GM19023 (cell line): ENCODE measurements around the gene CEBPA.
A peak's percentile ranks its signal among the peaks of the same experiment; 100 is the strongest.

Experiments used
- ATAC-seq: cut with Tn5 transposase; IDR thresholded peaks from one replicate; pipeline ENCODE4 v1.9.1; 2021; ENCODE audit warnings: mild to moderate bottlenecking, moderate library complexity; ENCODE audit not compliant: unreplicated experiment

The CEBPA gene

GRCh38 chr19:33302175-33302973 lies at the start of gene CEBPA:
CEBPA (minus strand) TSS chr19:33302534; CDS start chr19:33302414, 120 bp downstream.
- peak; percentile 79 for ATAC-seq

- no peak for ATAC-seq
Observed at GRCh38 chr19:33350538-33351309, 48.4 kb upstream of the CEBPA start.

- ATAC-seq: no peak
Observed at GRCh38 chr19:33349319-33350289, 47.3 kb upstream of the CEBPA start.

- no peak for ATAC-seq
Observed at GRCh38 chr19:33348301-33349010, 46.1 kb upstream of the CEBPA start.

- no peak for ATAC-seq
Observed at GRCh38 chr19:33347300-33347699, 45.0 kb upstream of the CEBPA start.

- ATAC-seq: no peak
Observed at GRCh38 chr19:33346665-33347064, 44.3 kb upstream of the CEBPA start.

GRCh38 chr19:33345163-33345562 lies 42.8 kb upstream of the CEBPA start:
- no peak for ATAC-seq

GRCh38 chr19:33344573-33344925 lies 42.2 kb upstream of the CEBPA start:
- no peak for ATAC-seq

GRCh38 chr19:33343859-33344572 lies 41.7 kb upstream of the CEBPA start:
- no peak for ATAC-seq

- no peak for ATAC-seq
Observed at GRCh38 chr19:33343301-33343700, 41.0 kb upstream of the CEBPA start.

- no peak for ATAC-seq
Observed at GRCh38 chr19:33340991-33341390, 38.7 kb upstream of the CEBPA start.

GRCh38 chr19:33339016-33339984 lies 37.0 kb upstream of the CEBPA start:
- no peak for ATAC-seq

GRCh38 chr19:33335446-33335845 lies 33.1 kb upstream of the CEBPA start:
- no peak for ATAC-seq

- ATAC-seq: no peak
Observed at GRCh38 chr19:33334271-33334670, 31.9 kb upstream of the CEBPA start.

GRCh38 chr19:33333642-33334041 lies 31.3 kb upstream of the CEBPA start:
- ATAC-seq: no peak

GRCh38 chr19:33333151-33333550 lies 30.8 kb upstream of the CEBPA start:
- no peak for ATAC-seq

- ATAC-seq: no peak
Observed at GRCh38 chr19:33332248-33332647, 29.9 kb upstream of the CEBPA start.

GRCh38 chr19:33329736-33330135 lies 27.4 kb upstream of the CEBPA start:
- no peak for ATAC-seq

GRCh38 chr19:33329060-33329459 lies 26.7 kb upstream of the CEBPA start:
- ATAC-seq: no peak
